OCI-LY3 (cell line): ENCODE measurements around the gene SLC50A1.

Experiments used
- EZH2phosphoT487 ChIP-seq: fragments of 200-600 bp; shearing (Covaris generic); IDR thresholded peaks from 2 replicates; pipeline ENCODE4 v1.6.1; 2018; ENCODE audit warnings: antibody characterized with exemption, mixed run types, low read depth
- TF ChIP-seq, protein P1 (sequence below): fragments of 200-600, 300-600 bp; sonication (generic); IDR thresholded peaks from 2 replicates; pipeline ENCODE4 v1.5.1; 2014; ENCODE audit warnings: antibody characterized with exemption, low read length, low read depth

DNA sequence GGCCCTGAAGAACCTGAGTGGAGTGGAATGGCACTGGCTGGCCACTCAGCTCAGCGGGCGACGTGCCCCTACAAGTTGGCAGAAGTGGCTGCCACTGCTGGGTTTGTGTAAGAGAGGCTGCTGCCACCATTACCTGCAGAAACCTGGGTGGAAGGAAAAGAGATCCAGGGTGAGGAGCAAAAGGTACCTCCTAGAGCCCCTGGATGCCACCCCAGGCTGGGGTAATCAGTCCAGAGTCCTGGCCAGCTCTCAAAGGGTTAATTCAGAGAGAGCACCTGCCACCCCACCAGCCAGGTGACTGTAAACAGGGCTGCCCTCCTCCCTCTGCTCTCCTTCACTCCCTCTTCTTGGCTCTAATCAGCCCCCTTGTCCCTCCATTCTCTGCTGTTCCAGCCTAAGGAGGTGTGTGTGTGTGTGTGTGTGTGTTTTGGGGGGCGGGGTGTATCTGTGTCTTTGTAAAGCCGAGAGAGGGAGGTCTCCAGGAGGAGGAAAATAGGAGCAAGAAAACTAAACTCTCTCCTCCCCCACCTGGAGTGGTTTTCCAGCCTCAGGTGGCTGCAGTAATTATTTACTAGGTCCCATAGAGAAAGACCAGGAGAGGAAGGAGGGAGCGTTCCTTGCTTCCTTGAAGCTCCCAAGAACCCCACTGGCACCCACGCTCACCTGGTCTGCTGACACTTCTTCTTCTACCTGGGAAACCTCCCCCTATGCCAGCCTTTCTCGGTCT, 50.6 kb downstream of the SLC50A1 start:
- TF ChIP-seq, protein P1, sequence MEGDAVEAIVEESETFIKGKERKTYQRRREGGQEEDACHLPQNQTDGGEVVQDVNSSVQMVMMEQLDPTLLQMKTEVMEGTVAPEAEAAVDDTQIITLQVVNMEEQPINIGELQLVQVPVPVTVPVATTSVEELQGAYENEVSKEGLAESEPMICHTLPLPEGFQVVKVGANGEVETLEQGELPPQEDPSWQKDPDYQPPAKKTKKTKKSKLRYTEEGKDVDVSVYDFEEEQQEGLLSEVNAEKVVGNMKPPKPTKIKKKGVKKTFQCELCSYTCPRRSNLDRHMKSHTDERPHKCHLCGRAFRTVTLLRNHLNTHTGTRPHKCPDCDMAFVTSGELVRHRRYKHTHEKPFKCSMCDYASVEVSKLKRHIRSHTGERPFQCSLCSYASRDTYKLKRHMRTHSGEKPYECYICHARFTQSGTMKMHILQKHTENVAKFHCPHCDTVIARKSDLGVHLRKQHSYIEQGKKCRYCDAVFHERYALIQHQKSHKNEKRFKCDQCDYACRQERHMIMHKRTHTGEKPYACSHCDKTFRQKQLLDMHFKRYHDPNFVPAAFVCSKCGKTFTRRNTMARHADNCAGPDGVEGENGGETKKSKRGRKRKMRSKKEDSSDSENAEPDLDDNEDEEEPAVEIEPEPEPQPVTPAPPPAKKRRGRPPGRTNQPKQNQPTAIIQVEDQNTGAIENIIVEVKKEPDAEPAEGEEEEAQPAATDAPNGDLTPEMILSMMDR, result no peak
- no peak for TF ChIP-seq EZH2phosphoT487
